ENCODE measurements around the gene SPTBN5.

Gene SPTBN5

DNA sequence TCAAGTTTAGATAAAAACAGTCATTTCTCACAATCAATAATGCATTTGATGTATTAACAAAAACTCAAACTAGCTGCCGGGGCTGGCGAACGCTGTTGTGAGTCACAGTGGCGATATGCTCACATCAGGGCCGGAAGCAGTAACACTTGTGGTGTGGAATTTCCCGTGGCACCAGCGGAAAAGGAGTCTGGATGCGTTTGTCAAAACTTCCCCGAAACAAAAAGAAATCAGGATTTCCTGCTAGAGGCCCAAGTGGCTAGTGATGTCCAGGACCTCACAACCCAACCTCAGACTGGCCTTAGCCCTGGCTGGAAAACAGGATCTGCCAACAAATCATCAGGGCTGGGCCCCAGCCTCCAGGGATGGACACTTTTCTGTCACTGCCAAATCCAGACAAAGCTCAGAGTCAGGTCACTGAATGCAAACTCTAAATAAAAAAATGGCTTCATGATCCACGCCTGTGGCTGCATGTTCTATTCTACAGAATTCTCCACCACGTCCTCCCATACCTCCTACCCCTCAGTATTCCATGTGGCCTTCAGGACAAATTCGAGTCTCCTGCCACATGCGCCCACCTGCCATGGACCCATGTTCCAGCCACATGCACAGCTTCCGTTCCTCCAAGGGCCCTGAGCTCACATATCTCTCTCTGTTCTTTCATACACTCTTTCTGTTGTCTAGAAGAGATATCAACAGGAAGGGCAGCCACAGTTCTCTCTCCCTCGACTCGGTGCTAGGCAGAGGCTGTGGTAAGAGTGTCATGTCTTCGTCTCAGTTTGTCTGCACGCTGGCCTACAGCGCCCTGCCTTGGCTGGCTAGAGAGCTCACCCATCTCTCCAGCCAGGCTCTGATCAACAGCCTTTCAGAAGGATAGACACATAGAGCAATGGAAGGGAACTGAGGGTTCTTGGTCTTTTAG is 43.1 kb upstream of the SPTBN5 start:
- no peak for DNase-seq (ENCODE audit: low read depth)
- H3K4me3 ChIP-seq (ENCODE audit: control insufficient read depth, low read depth, low read length): no peak overlapping the region
- TF ChIP-seq, protein P1, sequence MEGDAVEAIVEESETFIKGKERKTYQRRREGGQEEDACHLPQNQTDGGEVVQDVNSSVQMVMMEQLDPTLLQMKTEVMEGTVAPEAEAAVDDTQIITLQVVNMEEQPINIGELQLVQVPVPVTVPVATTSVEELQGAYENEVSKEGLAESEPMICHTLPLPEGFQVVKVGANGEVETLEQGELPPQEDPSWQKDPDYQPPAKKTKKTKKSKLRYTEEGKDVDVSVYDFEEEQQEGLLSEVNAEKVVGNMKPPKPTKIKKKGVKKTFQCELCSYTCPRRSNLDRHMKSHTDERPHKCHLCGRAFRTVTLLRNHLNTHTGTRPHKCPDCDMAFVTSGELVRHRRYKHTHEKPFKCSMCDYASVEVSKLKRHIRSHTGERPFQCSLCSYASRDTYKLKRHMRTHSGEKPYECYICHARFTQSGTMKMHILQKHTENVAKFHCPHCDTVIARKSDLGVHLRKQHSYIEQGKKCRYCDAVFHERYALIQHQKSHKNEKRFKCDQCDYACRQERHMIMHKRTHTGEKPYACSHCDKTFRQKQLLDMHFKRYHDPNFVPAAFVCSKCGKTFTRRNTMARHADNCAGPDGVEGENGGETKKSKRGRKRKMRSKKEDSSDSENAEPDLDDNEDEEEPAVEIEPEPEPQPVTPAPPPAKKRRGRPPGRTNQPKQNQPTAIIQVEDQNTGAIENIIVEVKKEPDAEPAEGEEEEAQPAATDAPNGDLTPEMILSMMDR (IDR thresholded peaks at IDR 0.05; ENCODE audit: control insufficient read depth, insufficient read depth, low read depth, low read length, missing control alignments): no peak

DNA sequence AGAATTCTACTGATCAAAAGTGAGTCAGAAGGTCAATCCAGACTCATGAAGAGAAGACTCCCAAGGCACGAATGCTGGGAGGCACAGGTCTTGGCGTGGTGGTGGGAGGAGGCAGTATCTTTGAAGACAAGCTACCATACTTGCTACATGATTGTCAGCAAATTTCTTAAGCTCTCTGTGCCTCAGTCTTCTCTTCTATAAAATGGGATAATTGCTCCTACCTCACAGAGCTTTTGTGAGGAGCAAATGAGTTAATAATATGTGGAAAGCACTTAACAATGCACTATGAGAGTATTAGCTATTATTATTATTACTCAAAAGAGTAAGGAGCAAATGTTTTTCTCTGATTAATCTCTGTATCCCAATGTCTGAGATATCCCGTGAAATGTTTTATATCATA is 42.3 kb upstream of the SPTBN5 start:
- H3K4me3 ChIP-seq (ENCODE audit: control insufficient read depth, low read depth, low read length): no peak overlapping the region
- no peak for DNase-seq (ENCODE audit: low read depth)
- TF ChIP-seq, protein P1 (IDR thresholded peaks at IDR 0.05; ENCODE audit: control insufficient read depth, insufficient read depth, low read depth, low read length, missing control alignments): no peak

DNA sequence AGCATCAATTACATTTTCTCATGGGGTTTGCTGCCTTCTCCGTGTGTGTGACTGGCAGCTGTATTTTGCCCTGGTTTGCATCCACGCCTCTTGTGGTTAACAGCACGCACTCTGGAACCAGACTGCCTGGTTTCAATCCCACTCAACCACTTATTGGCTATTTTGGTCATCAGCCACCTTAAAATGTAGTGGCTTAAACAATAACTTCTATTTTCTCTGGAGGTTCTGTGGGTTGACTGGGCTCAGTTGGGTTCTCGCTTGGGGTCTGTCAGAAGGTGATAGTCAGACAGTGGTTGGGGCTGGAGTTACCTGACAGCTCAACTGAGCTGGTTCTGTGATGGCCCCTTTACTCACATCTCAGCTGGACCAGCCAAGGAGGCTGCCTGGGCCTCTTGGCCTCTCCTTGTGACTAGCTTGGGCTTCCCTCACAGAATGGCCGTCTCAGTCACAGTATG is 41.7 kb upstream of the SPTBN5 start:
- DNase-seq (ENCODE audit: low read depth): no peak
- no peak overlapping the region for H3K4me3 ChIP-seq (ENCODE audit: control insufficient read depth, low read depth, low read length)
- TF ChIP-seq, protein P1 (IDR thresholded peaks at IDR 0.05; ENCODE audit: control insufficient read depth, insufficient read depth, low read depth, low read length, missing control alignments): no peak

GRCh38 chr15:41934843-41935242 is 41.0 kb upstream of the SPTBN5 start:
- DNase-seq (ENCODE audit: low read depth): no peak
- no peak overlapping the region for H3K4me3 ChIP-seq (ENCODE audit: control insufficient read depth, low read depth, low read length)
- TF ChIP-seq, protein P1 (IDR thresholded peaks at IDR 0.05; ENCODE audit: control insufficient read depth, insufficient read depth, low read depth, low read length, missing control alignments): no peak

GRCh38 chr15:41933771-41934170 is 39.9 kb upstream of the SPTBN5 start:
- TF ChIP-seq, protein P1 (IDR thresholded peaks at IDR 0.05; ENCODE audit: control insufficient read depth, insufficient read depth, low read depth, low read length, missing control alignments): no peak
- DNase-seq (ENCODE audit: low read depth): no peak
- no peak overlapping the region for H3K4me3 ChIP-seq (ENCODE audit: control insufficient read depth, low read depth, low read length)

DNA sequence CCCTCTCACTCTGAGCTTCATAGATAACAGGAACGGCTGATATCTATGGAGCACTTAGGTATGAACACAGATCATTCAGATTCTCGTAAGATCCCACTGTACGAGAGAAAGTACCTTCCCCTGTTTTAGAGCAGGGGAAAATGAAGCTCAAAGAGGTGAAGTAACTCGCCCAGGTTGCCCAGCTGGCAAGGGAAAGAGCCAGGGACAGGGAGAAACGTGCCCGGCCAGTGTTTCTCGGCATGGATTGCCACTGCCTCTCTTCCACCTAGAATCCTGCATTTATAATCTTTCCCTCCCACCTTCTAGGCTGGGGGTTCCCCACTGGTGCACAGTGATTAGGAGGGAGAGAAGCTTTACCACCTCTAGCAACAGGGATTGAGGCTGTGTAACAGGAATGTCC is 39.5 kb upstream of the SPTBN5 start:
- DNase-seq (ENCODE audit: low read depth): no peak
- TF ChIP-seq, protein P1 (IDR thresholded peaks at IDR 0.05; ENCODE audit: control insufficient read depth, insufficient read depth, low read depth, low read length, missing control alignments): no peak

More for the DNA sequence above, 39.5 kb upstream of the SPTBN5 start:
- no peak overlapping the region for H3K4me3 ChIP-seq (ENCODE audit: control insufficient read depth, low read depth, low read length)
